ENCODE data around the gene FLT3. TPM values are rescaled to one million over a fixed set of nuclear protein-coding genes. Genes with fewer than 3 reads are reported as not detected.

FLT3 gene
- polyA plus RNA-seq, 2 of the 4 experiments (the other 2 are of a cell fraction) = not detected

DNA sequence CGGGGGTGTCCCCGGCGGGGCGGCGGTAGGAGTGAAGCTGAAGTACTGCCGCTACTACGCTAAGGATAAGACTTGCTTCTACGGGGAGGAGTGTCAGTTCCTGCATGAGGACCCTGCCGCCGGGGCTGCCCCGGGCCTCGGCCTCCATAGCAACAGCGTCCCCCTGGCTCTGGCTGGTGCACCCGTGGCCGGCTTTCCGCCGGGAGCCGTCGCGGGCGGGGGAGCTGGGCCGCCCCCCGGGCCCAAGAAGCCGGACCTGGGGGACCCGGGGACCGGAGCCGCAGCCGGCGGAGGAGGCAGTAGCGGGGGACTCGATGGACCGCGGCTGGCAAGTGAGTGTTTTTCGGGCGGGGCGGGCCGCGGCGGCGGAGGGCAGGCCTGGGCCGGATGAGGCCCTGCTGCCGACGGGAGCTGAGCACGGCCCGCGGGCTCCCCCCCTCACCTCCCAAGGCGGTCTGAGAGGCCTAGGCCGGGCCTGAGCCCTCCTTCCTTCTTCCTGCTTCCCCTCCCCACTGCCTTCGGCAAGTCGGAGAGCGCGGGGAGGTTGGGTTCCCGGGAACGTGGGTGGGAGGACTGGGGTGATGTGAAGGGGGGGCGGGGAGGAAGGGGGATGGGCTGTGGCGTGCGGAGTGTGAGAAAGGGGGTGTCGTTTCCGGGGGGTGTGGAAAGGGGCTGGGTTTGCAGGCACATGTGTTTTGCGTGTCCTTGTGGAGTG is 38.5 kb upstream of the FLT3 start (continued):
- TF ChIP-seq ESRRA (IDR thresholded peaks at IDR 0.05; ENCODE audit: borderline replicate concordance, low read length) = no peak
- 0 out of 2 replicates have a peak, but pooled peaks have one; percentile 11 for TF ChIP-seq MYC (IDR thresholded peaks at IDR 0.05; ENCODE audit: borderline replicate concordance, low read length)

DNA sequence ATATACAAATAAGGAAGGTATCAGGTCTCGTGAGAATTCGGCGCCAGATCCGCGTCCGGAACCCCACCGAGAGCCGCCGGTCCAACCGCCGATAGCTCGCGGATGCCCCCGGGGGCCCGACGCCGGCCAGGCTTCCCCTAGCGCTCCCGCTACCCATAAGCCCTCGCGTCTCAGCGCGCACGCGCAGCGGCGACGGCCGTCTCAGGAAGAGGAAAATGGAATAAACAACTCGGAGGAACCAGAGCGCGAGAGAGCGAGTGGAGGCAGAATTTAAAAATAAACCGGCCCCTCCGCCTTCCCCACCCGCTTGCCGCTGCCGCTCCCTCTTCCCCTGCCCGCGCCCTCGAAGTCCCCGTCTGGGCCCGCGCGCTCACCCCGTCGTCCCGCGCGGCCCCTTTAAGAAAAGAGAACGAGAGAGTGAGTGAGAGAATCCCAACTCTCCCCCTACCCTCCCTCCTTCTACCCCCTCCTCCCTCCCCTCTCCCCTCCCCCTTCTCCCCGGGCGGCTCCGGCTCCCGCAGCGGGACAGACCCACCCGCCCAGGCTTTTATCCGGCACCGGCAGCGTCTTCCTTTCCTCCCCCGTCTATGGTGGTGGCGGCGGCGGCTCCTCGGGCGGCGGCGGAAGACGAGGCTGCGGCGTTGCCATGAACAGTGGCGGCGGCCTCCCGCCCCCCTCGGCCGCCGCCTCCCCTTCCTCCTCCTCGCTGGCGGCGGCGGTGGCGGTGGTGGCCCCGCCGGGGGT is 37.8 kb upstream of the FLT3 start, which contains the start of gene PAN3:
Gene PAN3 (plus strand): TSS at position 534 of the 744 bp plus-strand sequence. CDS start 113 bp downstream, at position 647.
- Histone ChIP-seq H3K4me1 (peaks cover 16% of the 10 kb centered on the region; the same call in 2 of the 3 replicates), H3K27ac (peak within 1 kb of the TSS; percentile 96 to 100), H3K9me3 (no peaks in the 10 kb centered on the region), H3K4me2 (peak within 1 kb of the TSS; percentile 97), H3K4me3 (peak within 1 kb of the TSS; percentile 99)
- TF ChIP-seq, protein P1, sequence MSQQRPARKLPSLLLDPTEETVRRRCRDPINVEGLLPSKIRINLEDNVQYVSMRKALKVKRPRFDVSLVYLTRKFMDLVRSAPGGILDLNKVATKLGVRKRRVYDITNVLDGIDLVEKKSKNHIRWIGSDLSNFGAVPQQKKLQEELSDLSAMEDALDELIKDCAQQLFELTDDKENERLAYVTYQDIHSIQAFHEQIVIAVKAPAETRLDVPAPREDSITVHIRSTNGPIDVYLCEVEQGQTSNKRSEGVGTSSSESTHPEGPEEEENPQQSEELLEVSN (IDR thresholded peaks at IDR 0.05; ENCODE audit: borderline replicate concordance, low read depth) = peak; percentile 28; the same call in 1 of the 2 replicates
- TF ChIP-seq RFX5 (IDR thresholded peaks at IDR 0.05) (no peak), JUN (IDR thresholded peaks at IDR 0.05) (peak in 1 of 2 experiments; percentile 60; a peak in 2 of 5 replicates), RARB (CRISPR knock-in tag; IDR thresholded peaks at IDR 0.05) (no peak), BHLHE40 (IDR thresholded peaks at IDR 0.05; ENCODE audit: low read depth, low read length) (no peak), PHF8 (IDR thresholded peaks at IDR 0.05; ENCODE audit: borderline replicate concordance, low read depth) (peak; percentile 9; the same call in 1 of the 2 replicates), SMC3 (IDR thresholded peaks at IDR 0.05) (no peak), ZC3H11A (IDR thresholded peaks at IDR 0.05) (no peak), POLR2A (IDR thresholded peaks at IDR 0.05; ENCODE audit: low read length) (peak; percentile 64), HOXB13 (CRISPR knock-in tag; IDR thresholded peaks at IDR 0.05; ENCODE audit: low read depth) (no peak), BCL3 (IDR thresholded peaks at IDR 0.05) (0 out of 3 replicates have a peak, but pooled peaks have one; percentile 32), CBX2 (IDR thresholded peaks at IDR 0.05; ENCODE audit: borderline replicate concordance, low read depth) (no peak), POLR2AphosphoS2 (conservative IDR thresholded peaks at IDR 0.05; ENCODE audit: low read length) (no peak), HEYL (CRISPR knock-in tag; IDR thresholded peaks at IDR 0.05) (no peak), ESRRA (IDR thresholded peaks at IDR 0.05; ENCODE audit: borderline replicate concordance, low read length) (no peak), EHMT2 (IDR thresholded peaks at IDR 0.05; ENCODE audit: low read depth) (no peak), TFCP2L1 (CRISPR knock-in tag; IDR thresholded peaks at IDR 0.05) (no peak), NPAS2 (CRISPR knock-in tag; IDR thresholded peaks at IDR 0.05; ENCODE audit: borderline replicate concordance) (no peak)
- TF ChIP-seq, protein P2, sequence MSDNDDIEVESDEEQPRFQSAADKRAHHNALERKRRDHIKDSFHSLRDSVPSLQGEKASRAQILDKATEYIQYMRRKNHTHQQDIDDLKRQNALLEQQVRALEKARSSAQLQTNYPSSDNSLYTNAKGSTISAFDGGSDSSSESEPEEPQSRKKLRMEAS (IDR thresholded peaks at IDR 0.05) = peak; percentile 53; the same call in 1 of the 2 replicates
- TF ChIP-seq, protein P3, sequence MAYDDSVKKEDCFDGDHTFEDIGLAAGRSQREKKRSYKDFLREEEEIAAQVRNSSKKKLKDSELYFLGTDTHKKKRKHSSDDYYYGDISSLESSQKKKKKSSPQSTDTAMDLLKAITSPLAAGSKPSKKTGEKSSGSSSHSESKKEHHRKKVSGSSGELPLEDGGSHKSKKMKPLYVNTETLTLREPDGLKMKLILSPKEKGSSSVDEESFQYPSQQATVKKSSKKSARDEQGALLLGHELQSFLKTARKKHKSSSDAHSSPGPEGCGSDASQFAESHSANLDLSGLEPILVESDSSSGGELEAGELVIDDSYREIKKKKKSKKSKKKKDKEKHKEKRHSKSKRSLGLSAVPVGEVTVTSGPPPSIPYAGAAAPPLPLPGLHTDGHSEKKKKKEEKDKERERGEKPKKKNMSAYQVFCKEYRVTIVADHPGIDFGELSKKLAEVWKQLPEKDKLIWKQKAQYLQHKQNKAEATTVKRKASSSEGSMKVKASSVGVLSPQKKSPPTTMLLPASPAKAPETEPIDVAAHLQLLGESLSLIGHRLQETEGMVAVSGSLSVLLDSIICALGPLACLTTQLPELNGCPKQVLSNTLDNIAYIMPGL (CRISPR knock-in tag; IDR thresholded peaks at IDR 0.05; ENCODE audit: borderline replicate concordance) = no peak
- FAIRE-seq = no peak
- DNase-seq (ENCODE audit: low read depth in 1 of 2, low spot score in 1 of 2) = peak; percentile 55 to 85
- CTCF ChIA-PET = no interaction called here
- POLR2A ChIA-PET = interaction anchor here (1.0 kb wide), 1 partner anchor 126 kb away, joined by 3 read pairs; no protein-coding TSS in a partner anchor
- ATAC-seq = peak; percentile 75 to 85
- 2% methylated on average over 47 of the region's 84 CpGs for WGBS (ENCODE audit: missing lambda C conversion rate)

All from A549 (cell line).